HCT116 (cell line): ENCODE measurements around the gene MLLT3. TPM values are rescaled to one million over a fixed set of nuclear protein-coding genes. Genes with fewer than 3 reads are reported as not detected.

Experiments used
- ATAC-seq: fragments of 200-7000 bp; cut with Tn5 transposase; 2 replicates; pipeline ENCODE4 v1.9.1; 2020; ENCODE audit warnings: mild to moderate bottlenecking, moderate library complexity
- BruUV-seq: library from RNA; stranded (reverse); fragments of 400-500 nt; replicated peaks from 2 replicates; lab custom pipeline; 2021; lab: Mats Ljungman, UMichigan
- CTCF ChIA-PET: fragments of 300-600 bp; sonication (Branson Sonifier 250); formaldehyde crosslinking; loops from one replicate; lab custom pipeline; 2021; ENCODE audit warnings: antibody characterized with exemption; lab: Charles Lee
- POLR2A ChIA-PET: fragments of 300-600, 350-600 bp; sonication (Branson Sonifier 250); formaldehyde crosslinking; loops from one replicate; lab custom pipeline; 2021; ENCODE audit warnings: antibody characterized with exemption; lab: Charles Lee
- RAD21 ChIA-PET, 2 experiments: fragments of 300-600 bp; sonication (Branson Sonifier 250); formaldehyde crosslinking; loops; one replicate each; lab custom pipeline; 2023; ENCODE audit warnings: low total read pairs in 2 of 2; ENCODE audit not compliant: uncharacterized antibody in 2 of 2, unreplicated experiment in 2 of 2, low non-redundant PET in 1 of 2; lab: Charles Lee
- DNase-seq: peaks from one replicate; pipeline ENCODE4 v3.0.0-alpha.2; 2010; ENCODE audit warnings: low read depth, low spot score
- H2AFZ ChIP-seq: fragments of 200-600 bp; shearing (Covaris generic), sonication (generic); 2 replicates; pipeline ENCODE4 v1.6.1; 2017; ENCODE audit warnings: low read depth, mixed run types, mixed read lengths, antibody characterized with exemption, low read length; ENCODE audit not compliant: poor library complexity, severe bottlenecking
- H3K27ac ChIP-seq: 2 replicates; pipeline ENCODE4 v1.5.1; 2012; ENCODE audit warnings: low read depth, low read length
- H3K27me3 ChIP-seq: fragments of 200-600 bp; sonication (generic); 2 replicates; pipeline ENCODE4 v1.6.1; 2016; ENCODE audit warnings: mixed run types, low read length, mixed read lengths; ENCODE audit not compliant: insufficient read depth
- H3K36me3 ChIP-seq, 2 experiments: fragments of 200-500 bp in 1 of 2; fragments of 200-600 bp in 1 of 2; sonication (Bioruptor generic) in 1 of 2; sonication (generic) in 1 of 2; 2 replicates each; pipeline versions ENCODE4 v1.5.1 to v1.6.1; 2014 to 2016; ENCODE audit warnings: low read length in 2 of 2, inconsistent platforms in 1 of 2, mixed read lengths in 1 of 2, mixed run types in 1 of 2; ENCODE audit not compliant: insufficient read depth in 2 of 2, control insufficient read depth in 1 of 2
- H3K4me1 ChIP-seq, 2 experiments: fragments of 200-600 bp in 1 of 2; sonication (generic) in 1 of 2; 2 replicates each; pipeline versions ENCODE4 v1.5.1 to v1.6.1; 2012 to 2017; ENCODE audit warnings: low read length in 2 of 2, inconsistent platforms in 1 of 2, mild to moderate bottlenecking in 1 of 2, mixed read lengths in 1 of 2, mixed run types in 1 of 2, moderate library complexity in 1 of 2; ENCODE audit not compliant: insufficient read depth in 2 of 2, control insufficient read depth in 1 of 2
- H3K4me2 ChIP-seq: fragments of 200-600 bp; sonication (generic); 2 replicates; pipeline ENCODE4 v1.6.1; 2017; ENCODE audit warnings: mixed run types, low read length, mixed read lengths
- H3K4me3 ChIP-seq, 2 experiments: fragments of 200-600 bp in 1 of 2; sonication (generic) in 1 of 2; replicated peaks in 1 of 2; 2 replicates each; pipeline ENCODE4 v1.5.1; 2011 to 2016; ENCODE audit warnings: low read length in 2 of 2, control low read depth in 1 of 2, low read depth in 1 of 2, mild to moderate bottlenecking in 1 of 2, mixed read lengths in 1 of 2, mixed run types in 1 of 2
- H3K79me2 ChIP-seq: fragments of 200-600 bp; sonication (generic); 2 replicates; pipeline ENCODE4 v1.6.1; 2017; ENCODE audit warnings: mild to moderate bottlenecking, mixed run types, low read length, moderate library complexity, mixed read lengths; ENCODE audit not compliant: insufficient read depth
- H3K9ac ChIP-seq: fragments of 200-600 bp; sonication (generic); 2 replicates; pipeline ENCODE4 v1.6.1; 2016; ENCODE audit warnings: low read length, mixed read lengths
- H3K9me2 ChIP-seq: fragments of 200-600 bp; sonication (generic), shearing (Covaris generic); 2 replicates; pipeline ENCODE4 v1.6.1; 2017; ENCODE audit warnings: mixed run types, mild to moderate bottlenecking, moderate library complexity; ENCODE audit not compliant: insufficient read depth
- H3K9me3 ChIP-seq, 2 experiments: fragments of 200-500 bp in 1 of 2; fragments of 200-600 bp in 1 of 2; sonication (Bioruptor generic) in 1 of 2; sonication (generic) in 1 of 2; 2 replicates each; pipeline ENCODE4 v1.6.1; 2014 to 2017; ENCODE audit warnings: low read length in 2 of 2, mixed read lengths in 2 of 2, inconsistent platforms in 1 of 2, low read depth in 1 of 2, mild to moderate bottlenecking in 1 of 2, mixed run types in 1 of 2, moderate library complexity in 1 of 2; ENCODE audit not compliant: control insufficient read depth in 1 of 2, insufficient read depth in 1 of 2
- H4K20me1 ChIP-seq: fragments of 200-600 bp; sonication (generic), shearing (Covaris generic); 2 replicates; pipeline ENCODE4 v1.6.1; 2017; ENCODE audit warnings: mixed run types, mild to moderate bottlenecking, moderate library complexity; ENCODE audit not compliant: insufficient read depth
- CBX3 ChIP-seq: IDR thresholded peaks from 2 replicates; pipeline ENCODE4 v1.6.1; 2012; ENCODE audit warnings: low read depth
- CTCF ChIP-seq, 3 experiments: fragments of 200-600 bp in 1 of 3; sonication (generic) in 1 of 3; IDR thresholded peaks in 2 of 3; conservative IDR thresholded peaks in 1 of 3; 2 replicates each; pipeline ENCODE4 v1.5.1; 2012 to 2017; ENCODE audit warnings: low read depth in 2 of 3, low read length in 2 of 3, antibody characterized with exemption in 1 of 3, borderline replicate concordance in 1 of 3, control low read depth in 1 of 3, mild to moderate bottlenecking in 1 of 3, mixed read lengths in 1 of 3, mixed run types in 1 of 3, moderate library complexity in 1 of 3; ENCODE audit not compliant: insufficient read depth in 1 of 3
- ELF1 ChIP-seq: IDR thresholded peaks from 2 replicates; pipeline ENCODE4 v1.6.1; 2012; ENCODE audit warnings: low read depth, borderline replicate concordance
- JUND ChIP-seq: IDR thresholded peaks from 2 replicates; pipeline ENCODE4 v1.6.1; 2012
- MAX ChIP-seq: IDR thresholded peaks from 2 replicates; pipeline ENCODE4 v1.6.1; 2012
- POLR2A ChIP-seq: IDR thresholded peaks from 2 replicates; pipeline ENCODE4 v1.7.0; 2011; ENCODE audit warnings: borderline replicate concordance; ENCODE audit not compliant: insufficient read depth, insufficient read length; ENCODE audit errors: extremely low read depth
- POLR2AphosphoS5 ChIP-seq: IDR thresholded peaks from 2 replicates; pipeline ENCODE4 v1.6.1; 2011; ENCODE audit warnings: mild to moderate bottlenecking, low read depth, low read length, moderate library complexity
- RAD21 ChIP-seq: IDR thresholded peaks from 2 replicates; pipeline ENCODE4 v1.6.1; 2012; ENCODE audit warnings: low read depth, mild to moderate bottlenecking
- REST ChIP-seq: IDR thresholded peaks from 2 replicates; pipeline ENCODE4 v1.6.1; 2012; ENCODE audit warnings: low read depth
- SIN3A ChIP-seq: IDR thresholded peaks from 2 replicates; pipeline ENCODE4 v1.6.1; 2012; ENCODE audit warnings: low read depth
- SP1 ChIP-seq: IDR thresholded peaks from 2 replicates; pipeline ENCODE4 v1.6.1; 2012; ENCODE audit warnings: low read depth
- YY1 ChIP-seq: IDR thresholded peaks from 2 replicates; pipeline ENCODE4 v1.6.1; 2011; ENCODE audit warnings: low read length, low read depth, moderate library complexity, mild to moderate bottlenecking; ENCODE audit not compliant: insufficient replicate concordance; ENCODE audit errors: extremely low read depth
- ZFX ChIP-seq: fragments of 450-650 bp; IDR thresholded peaks from 2 replicates; pipeline ENCODE4 v1.6.1; 2017
- ZNF274 ChIP-seq: fragments of 200-500 bp; sonication (Bioruptor generic); IDR thresholded peaks from 2 replicates; pipeline ENCODE4 v1.6.1; 2014; ENCODE audit warnings: mild to moderate bottlenecking, low read depth, low read length, inconsistent platforms
- intact Hi-C: fragments of 100-400 bp; cut with micrococcal nuclease; formaldehyde crosslinking; loops from 2 replicates; pipeline ENCODE4 v1.10.0; 2022
- total RNA-seq: library from RNA; stranded (reverse); gene quantifications from one replicate; pipeline ENCODE4 v1.2.1, GENCODE V29; 2021; ENCODE audit not compliant: unreplicated experiment

MLLT3 gene
- total RNA-seq, 1 experiment from 2014 or later: 4.3 TPM

GRCh38 chr9:20624201-20625002, 2.1 kb upstream of the MLLT3 start:
- Histone ChIP-seq H3K4me3 (peak overlapping the region; percentile 52 to 75), H3K27me3 (peaks cover 10% of the 10 kb centered on the region; the same call in 1 of the 2 replicates), H2AFZ (peak overlapping the region; percentile 98), H3K9me2 (no peaks in the 10 kb centered on the region), H3K36me3 (no peaks in the 10 kb centered on the region), H3K4me1 (peaks cover 0 to 23% of the 10 kb centered on the region in 2 experiments; a peak in 2 of 4 replicates), H3K79me2 (no peaks in the 10 kb centered on the region), H3K9me3 (no peaks in the 10 kb centered on the region), H3K27ac (no peak overlapping the region), H4K20me1 (no peaks in the 10 kb centered on the region), H3K9ac (peak overlapping the region; percentile 21; the same call in 1 of the 2 replicates), H3K4me2 (peak overlapping the region; percentile 95)
- RAD21 ChIA-PET: interaction anchor here (1.3 to 2.2 kb wide), 3 partner anchors 316 to 487 kb away, joined by 3 to 10 read pairs (median 6); no protein-coding TSS in a partner anchor
- BruUV-seq: no TSS peak
- DNase-seq (peak; percentile 64), ATAC-seq (peak; percentile 44)
- POLR2A ChIA-PET: interaction anchor here (1.5 kb wide), 1 partner anchor 60 kb away, joined by 7 read pairs; the partner anchor contains the start of gene FOCAD
- TF ChIP-seq POLR2AphosphoS5: no peak
- no peak for TF ChIP-seq MAX
- no peak for TF ChIP-seq REST
- TF ChIP-seq ZFX: no peak
- TF ChIP-seq RAD21: peak; percentile 88
- TF ChIP-seq POLR2A: no peak
- peak; percentile 9 for TF ChIP-seq YY1
- no peak for TF ChIP-seq ZNF274
- 0 out of 2 replicates have a peak, but pooled peaks have one; percentile 31 for TF ChIP-seq CBX3
- TF ChIP-seq JUND: no peak
- no peak for TF ChIP-seq SP1
- peak; percentile 51; the same call in 1 of the 2 replicates for TF ChIP-seq SIN3A
- no peak for TF ChIP-seq ELF1
- peak; percentile 70 to 89 (median 72) for TF ChIP-seq CTCF (IDR thresholded peaks at IDR 0.05 in 2 of 3, conservative IDR thresholded peaks at IDR 0.05 in 1 of 3; ENCODE audit: borderline replicate concordance in 1 of 3, insufficient read depth in 1 of 3, low read depth in 2 of 3, low read length in 2 of 3)
- intact Hi-C loops: loop anchor here (1.0 to 5.0 kb wide), 5 partner anchors 60 to 487 kb away; partner anchors contain the start of gene FOCAD
- CTCF ChIA-PET: interaction anchor here (0.7 to 5.4 kb wide), 12 partner anchors 9 to 486 kb away, joined by 3 to 43 read pairs (median 4); no protein-coding TSS in a partner anchor
